Measurements from ENCODE around the gene PRKN. TPM values are rescaled to one million over a fixed set of nuclear protein-coding genes. Genes with fewer than 3 reads are reported as not detected.

PRKN gene
- total RNA-seq, 1 experiment from 2014 or later = 0.95 TPM

DNA sequence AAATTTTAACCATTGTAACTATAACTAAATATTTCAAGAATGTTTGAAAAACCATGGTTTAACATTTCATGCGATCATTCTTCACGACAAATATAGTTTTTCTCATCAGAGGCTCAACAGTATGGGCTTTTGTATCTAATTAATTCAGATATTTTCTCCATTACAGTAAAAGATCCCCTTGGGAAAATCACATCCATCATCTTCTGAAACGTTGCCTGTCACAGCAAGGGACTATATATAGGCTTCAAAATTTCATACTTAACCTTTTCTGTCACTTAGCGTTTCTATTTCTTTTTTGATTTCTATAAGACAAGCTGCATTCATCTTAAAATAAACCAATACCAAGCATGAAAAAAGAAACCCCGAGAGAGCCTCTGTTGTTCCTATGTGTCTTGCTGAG lies 710.0 kb downstream of the PRKN start:
- DNase-seq (ENCODE audit: low read depth, low spot score) = no peak
- in situ Hi-C loops (cut with HindIII; ENCODE audit: low pct_unique_long_range_greater_than_20kb, low sequenced_read_pairs) = no loop called here

GRCh38 chr6:162014069-162014811 lies 713.3 kb downstream of the PRKN start:
- in situ Hi-C loops (cut with HindIII; ENCODE audit: low pct_unique_long_range_greater_than_20kb, low sequenced_read_pairs) = no loop called here
- DNase-seq (ENCODE audit: low read depth, low spot score) = no peak

DNA sequence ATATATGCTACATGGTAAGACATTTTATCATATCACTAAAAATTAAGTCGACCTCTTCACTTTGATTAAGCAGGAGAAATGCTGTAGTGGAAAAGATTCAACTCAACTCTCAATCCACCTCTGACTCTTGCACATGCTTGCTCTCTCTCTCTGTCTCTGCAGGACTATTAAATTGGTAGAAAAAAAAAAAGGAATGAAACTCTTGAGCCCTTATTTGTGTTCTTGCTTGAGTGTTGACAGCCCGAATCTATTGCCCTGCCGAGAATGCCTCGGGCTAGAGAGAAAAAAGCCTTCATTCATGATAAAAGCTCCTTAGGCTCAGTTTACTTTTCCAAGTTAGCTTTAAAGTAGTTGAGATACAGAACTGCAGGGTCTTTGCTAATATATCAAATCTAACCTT lies 722.2 kb downstream of the PRKN start:
- in situ Hi-C loops (cut with HindIII; ENCODE audit: low pct_unique_long_range_greater_than_20kb, low sequenced_read_pairs) = no loop called here
- DNase-seq (ENCODE audit: low read depth, low spot score) = no peak

DNA sequence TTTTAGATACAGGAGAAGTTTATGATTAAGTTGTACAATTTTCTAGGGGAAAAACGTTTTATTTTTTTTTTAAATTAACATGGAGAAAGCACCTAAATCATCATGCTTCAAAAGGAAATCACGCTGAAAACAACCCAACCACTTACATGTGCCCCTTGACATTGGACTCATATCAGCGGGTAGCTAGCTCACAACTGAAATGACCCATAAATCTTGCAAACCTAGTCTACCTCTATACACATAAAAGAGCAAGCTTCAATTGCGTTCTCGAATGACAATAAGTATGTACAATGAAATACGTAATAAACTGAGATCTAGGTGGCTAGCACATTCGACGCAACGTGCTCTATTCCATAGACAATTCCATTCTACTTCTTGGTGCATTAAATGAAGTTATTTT lies 730.8 kb downstream of the PRKN start:
- in situ Hi-C loops (cut with HindIII; ENCODE audit: low pct_unique_long_range_greater_than_20kb, low sequenced_read_pairs) = no loop called here
- DNase-seq (ENCODE audit: low read depth, low spot score) = no peak

GRCh38 chr6:161985876-161986423 lies 741.6 kb downstream of the PRKN start:
- in situ Hi-C loops (cut with HindIII; ENCODE audit: low pct_unique_long_range_greater_than_20kb, low sequenced_read_pairs) = no loop called here
- no peak for DNase-seq (ENCODE audit: low read depth, low spot score)

GRCh38 chr6:161984713-161985112 lies 742.9 kb downstream of the PRKN start:
- DNase-seq (ENCODE audit: low read depth, low spot score) = no peak
- in situ Hi-C loops (cut with HindIII; ENCODE audit: low pct_unique_long_range_greater_than_20kb, low sequenced_read_pairs) = no loop called here

DNA sequence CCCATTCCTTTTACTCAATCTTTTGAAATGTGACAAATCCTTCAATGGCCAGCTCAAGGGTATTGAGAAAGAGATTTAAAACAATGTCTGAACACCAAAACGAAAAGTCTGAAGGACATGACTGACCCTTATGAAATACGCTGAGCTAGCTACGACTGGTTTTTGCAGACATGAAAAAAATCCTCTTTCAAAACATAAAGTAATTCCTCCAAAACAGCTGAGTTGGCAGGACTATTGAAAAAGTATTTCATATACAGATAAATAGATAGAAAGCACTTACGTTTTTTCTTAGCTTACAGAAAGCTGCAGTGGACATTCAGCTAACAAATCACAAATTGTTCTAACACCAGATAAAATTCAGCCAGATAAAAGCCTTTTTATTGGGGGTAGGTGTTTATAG lies 751.0 kb downstream of the PRKN start:
- in situ Hi-C loops (cut with HindIII; ENCODE audit: low pct_unique_long_range_greater_than_20kb, low sequenced_read_pairs) = no loop called here
- DNase-seq (ENCODE audit: low read depth, low spot score) = no peak

GRCh38 chr6:161973064-161973463 lies 754.5 kb downstream of the PRKN start:
- no peak for DNase-seq (ENCODE audit: low read depth, low spot score)
- in situ Hi-C loops (cut with HindIII; ENCODE audit: low pct_unique_long_range_greater_than_20kb, low sequenced_read_pairs) = no loop called here

- DNase-seq (ENCODE audit: low read depth, low spot score) = no peak
- in situ Hi-C loops (cut with HindIII; ENCODE audit: low pct_unique_long_range_greater_than_20kb, low sequenced_read_pairs) = no loop called here
Measured at GRCh38 chr6:161971043-161971442, 756.5 kb downstream of the PRKN start.

DNA sequence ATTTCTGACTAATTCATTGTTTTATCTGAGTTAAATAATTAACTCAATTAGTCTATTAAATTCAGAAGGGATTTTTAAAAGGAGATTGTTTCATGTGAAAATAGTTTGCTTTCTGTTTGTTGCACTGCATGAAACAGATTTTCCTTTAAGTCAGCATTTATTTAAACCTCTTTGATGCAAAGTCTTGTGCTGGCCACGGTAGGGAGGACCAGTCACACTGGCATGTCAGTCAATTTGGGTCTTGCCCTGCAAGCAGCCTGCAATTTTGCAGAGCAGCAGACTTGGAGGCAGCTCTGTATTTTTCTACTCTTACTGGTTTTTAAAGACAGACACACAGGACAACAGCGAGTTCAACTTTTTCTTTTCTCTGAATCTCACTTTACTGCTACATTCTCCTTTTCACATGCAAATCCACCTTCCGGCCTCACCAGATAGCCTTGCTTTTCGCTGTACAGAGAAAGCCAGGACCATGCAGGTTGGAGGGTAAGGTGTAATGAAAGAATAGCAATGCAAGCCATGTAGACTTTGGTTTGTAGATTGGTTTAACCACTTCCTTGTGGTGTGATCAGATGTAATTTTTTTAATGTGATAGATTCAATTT lies 763.8 kb downstream of the PRKN start:
- DNase-seq (ENCODE audit: low read depth, low spot score) = no peak
- in situ Hi-C loops (cut with HindIII; ENCODE audit: low pct_unique_long_range_greater_than_20kb, low sequenced_read_pairs) = no loop called here

GRCh38 chr6:161963181-161963580 lies 764.4 kb downstream of the PRKN start:
- DNase-seq (ENCODE audit: low read depth, low spot score) = no peak
- in situ Hi-C loops (cut with HindIII; ENCODE audit: low pct_unique_long_range_greater_than_20kb, low sequenced_read_pairs) = no loop called here

GRCh38 chr6:161961796-161962195 lies 765.8 kb downstream of the PRKN start:
- DNase-seq (ENCODE audit: low read depth, low spot score) = no peak
- in situ Hi-C loops (cut with HindIII; ENCODE audit: low pct_unique_long_range_greater_than_20kb, low sequenced_read_pairs) = no loop called here

DNA sequence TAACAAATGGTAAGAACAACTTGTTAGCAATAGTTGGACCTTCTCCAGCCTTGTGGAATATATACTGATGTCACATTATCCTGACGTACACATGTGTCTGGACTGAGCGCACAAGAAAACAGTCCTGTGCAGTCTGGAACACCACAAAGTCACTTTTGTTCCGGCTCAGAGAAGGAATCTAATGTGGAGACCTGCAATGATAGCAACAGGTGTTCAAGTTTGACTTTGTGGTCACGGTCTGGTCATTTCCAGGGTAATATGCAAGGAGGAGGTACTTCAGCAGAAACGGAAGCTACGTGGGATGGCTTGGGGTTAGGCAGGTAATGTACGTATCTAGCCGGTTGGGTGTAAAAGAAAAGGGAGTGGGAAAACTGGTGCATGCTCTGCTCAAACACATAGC lies 766.5 kb downstream of the PRKN start:
- in situ Hi-C loops (cut with HindIII; ENCODE audit: low pct_unique_long_range_greater_than_20kb, low sequenced_read_pairs) = no loop called here
- no peak for DNase-seq (ENCODE audit: low read depth, low spot score)

- DNase-seq (ENCODE audit: low read depth, low spot score) = no peak
- in situ Hi-C loops (cut with HindIII; ENCODE audit: low pct_unique_long_range_greater_than_20kb, low sequenced_read_pairs) = no loop called here
Measured at GRCh38 chr6:161959072-161959471, 768.5 kb downstream of the PRKN start.

DNA sequence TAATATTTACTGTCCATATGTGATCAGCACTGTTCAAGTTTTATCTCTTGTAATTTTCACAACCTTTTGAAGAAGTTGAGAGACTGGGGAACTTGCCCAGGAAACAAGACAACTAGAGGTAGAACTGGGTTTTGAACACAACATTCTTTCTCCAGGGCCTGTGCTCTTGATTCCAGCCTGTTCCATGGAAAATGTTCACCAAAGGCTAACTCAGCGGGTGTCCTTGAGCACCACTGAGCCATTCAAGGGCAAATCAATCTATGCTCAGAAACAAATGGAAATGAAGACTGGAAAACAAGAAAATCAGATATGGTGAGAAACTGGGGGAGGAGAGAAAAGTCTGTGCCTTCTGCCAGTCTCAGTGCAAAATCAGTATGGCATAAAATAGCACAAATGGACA lies 771.5 kb downstream of the PRKN start:
- no peak for DNase-seq (ENCODE audit: low read depth, low spot score)
- in situ Hi-C loops (cut with HindIII; ENCODE audit: low pct_unique_long_range_greater_than_20kb, low sequenced_read_pairs) = no loop called here

DNA sequence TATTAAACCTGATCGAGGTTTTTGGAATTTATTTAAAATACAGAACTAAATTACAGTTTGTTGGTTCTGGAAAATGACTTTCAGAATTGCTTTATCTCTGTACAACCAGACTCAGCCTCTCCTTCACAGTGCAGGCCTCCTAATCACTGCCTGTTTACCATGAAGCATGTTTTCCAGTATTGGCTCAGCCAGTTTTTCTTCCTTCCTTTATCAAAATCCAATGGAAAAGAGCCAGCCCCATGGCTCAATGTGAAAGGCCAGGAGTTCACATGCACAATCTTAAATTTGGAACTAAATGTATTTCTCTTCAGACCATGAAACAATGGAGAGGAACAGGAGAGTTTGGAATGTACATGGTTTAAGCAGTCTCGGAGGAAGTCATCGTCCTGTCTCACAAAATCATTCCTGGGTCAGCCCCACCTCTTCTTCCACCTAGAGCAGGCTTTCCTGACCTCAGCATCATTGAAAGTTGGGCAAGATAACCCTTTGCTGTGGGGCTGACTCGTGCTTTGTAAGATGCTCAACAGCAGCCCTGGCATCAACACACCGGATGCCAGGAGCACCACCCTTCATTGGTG lies 772.8 kb downstream of the PRKN start:
- in situ Hi-C loops (cut with HindIII; ENCODE audit: low pct_unique_long_range_greater_than_20kb, low sequenced_read_pairs) = no loop called here
- no peak for DNase-seq (ENCODE audit: low read depth, low spot score)

DNA sequence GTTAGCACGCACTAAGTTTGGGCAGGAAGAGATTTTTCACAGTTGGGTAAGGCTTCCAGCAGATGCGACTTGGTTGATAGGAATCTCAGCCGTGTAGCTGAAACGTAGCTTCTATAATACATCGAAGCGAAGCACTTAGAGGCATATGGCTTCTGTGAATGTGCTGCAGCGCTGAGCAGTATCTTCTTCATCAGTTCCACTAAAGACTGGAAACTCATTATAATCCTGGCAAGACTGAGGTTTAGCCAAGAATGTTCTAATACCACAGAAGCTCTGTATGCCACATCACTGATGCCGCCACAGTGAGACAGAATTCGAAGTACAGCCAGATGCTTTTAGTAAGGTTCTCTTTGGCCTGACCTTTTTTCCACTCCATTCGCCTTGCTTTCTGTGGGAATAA lies 773.5 kb downstream of the PRKN start:
- no peak for DNase-seq (ENCODE audit: low read depth, low spot score)
- in situ Hi-C loops (cut with HindIII; ENCODE audit: low pct_unique_long_range_greater_than_20kb, low sequenced_read_pairs) = no loop called here

GRCh38 chr6:161951126-161951525 lies 776.4 kb downstream of the PRKN start:
- no peak for DNase-seq (ENCODE audit: low read depth, low spot score)
- in situ Hi-C loops (cut with HindIII; ENCODE audit: low pct_unique_long_range_greater_than_20kb, low sequenced_read_pairs) = no loop called here

GRCh38 chr6:161949531-161949930 lies 778.0 kb downstream of the PRKN start:
- in situ Hi-C loops (cut with HindIII; ENCODE audit: low pct_unique_long_range_greater_than_20kb, low sequenced_read_pairs) = no loop called here
- DNase-seq (ENCODE audit: low read depth, low spot score) = no peak
